SK-N-SH (cell line): ENCODE data around the gene CELF4. TPM values are rescaled to one million over a fixed set of nuclear protein-coding genes. Genes with fewer than 3 reads are reported as not detected.

ENCODE experiments used
- CTCF ChIA-PET: fragments of 300-600, 350-600 bp; formaldehyde crosslinking; extraction: SDS; loops from one replicate; lab custom pipeline; 2021; lab: Yijun Ruan, JAX
- POLR2A ChIA-PET: fragments of 350-600 bp; sonication (Branson Sonifier 250); formaldehyde crosslinking; extraction: SDS; loops from one replicate; lab custom pipeline; 2020; ENCODE audit warnings: antibody characterized with exemption, inconsistent platforms; lab: Yijun Ruan, JAX
- DNase-seq: peaks from one replicate; pipeline ENCODE4 v3.0.0; 2012
- H2AFZ ChIP-seq: fragments of 200-600 bp; sonication (generic); 2 replicates; pipeline ENCODE4 v1.8.1; 2016; ENCODE audit warnings: antibody characterized with exemption, mild to moderate bottlenecking, low read depth
- H3F3A ChIP-seq: fragments of 200-600 bp; sonication (generic); replicated peaks from 2 replicates; pipeline ENCODE3; 2016; ENCODE audit warnings: antibody characterized with exemption, mild to moderate bottlenecking; ENCODE audit not compliant: insufficient read depth
- H3K27ac ChIP-seq, 2 experiments: fragments of 200-500 bp in 1 of 2; fragments of 200-600 bp in 1 of 2; sonication (Bioruptor generic) in 1 of 2; sonication (generic), shearing (Covaris generic) in 1 of 2; 2 replicates each; pipeline versions ENCODE4 v1.5.1 to v1.6.1; 2014 to 2016; ENCODE audit warnings: low read depth in 2 of 2, inconsistent platforms in 1 of 2, low read length in 1 of 2, mild to moderate bottlenecking in 1 of 2, mixed read lengths in 1 of 2
- H3K27me3 ChIP-seq: fragments of 200-600 bp; sonication (generic), shearing (Covaris generic); 2 replicates; pipeline ENCODE4 v1.6.1; 2016; ENCODE audit warnings: mixed run types; ENCODE audit not compliant: insufficient read depth
- H3K36me3 ChIP-seq, 2 experiments: fragments of 200-500 bp in 1 of 2; fragments of 200-600 bp in 1 of 2; sonication (Bioruptor generic) in 1 of 2; sonication (generic) in 1 of 2; replicated peaks in 1 of 2; 2 replicates each; pipeline versions ENCODE3 to v1.5.1; 2014 to 2016; ENCODE audit warnings: low read length in 1 of 2, mild to moderate bottlenecking in 1 of 2; ENCODE audit not compliant: insufficient read depth in 2 of 2, control insufficient read depth in 1 of 2
- H3K4me1 ChIP-seq, 2 experiments: fragments of 200-500 bp in 1 of 2; fragments of 200-600 bp in 1 of 2; sonication (Bioruptor generic) in 1 of 2; sonication (generic), shearing (Covaris generic) in 1 of 2; 2 replicates each; pipeline versions ENCODE4 v1.5.1 to v1.6.1; 2014 to 2016; ENCODE audit warnings: low read depth in 1 of 2, low read length in 1 of 2, mixed run types in 1 of 2; ENCODE audit not compliant: insufficient read depth in 2 of 2, control insufficient read depth in 1 of 2
- H3K4me2 ChIP-seq: fragments of 200-600 bp; sonication (generic), shearing (Covaris generic); 2 replicates; pipeline ENCODE4 v1.6.1; 2017; ENCODE audit warnings: mixed run types
- H3K4me3 ChIP-seq, 2 experiments: fragments of 200-500 bp in 1 of 2; fragments of 200-600 bp in 1 of 2; sonication (Bioruptor generic) in 1 of 2; sonication (generic), shearing (Covaris generic) in 1 of 2; 2 replicates each; pipeline versions ENCODE4 v1.5.1 to v1.8.1; 2014 to 2016; ENCODE audit warnings: low read depth in 2 of 2, inconsistent platforms in 1 of 2, low read length in 1 of 2, mild to moderate bottlenecking in 1 of 2, mixed read lengths in 1 of 2, moderate library complexity in 1 of 2
- H3K79me2 ChIP-seq: fragments of 200-600 bp; sonication (generic); 2 replicates; pipeline ENCODE4 v1.8.1; 2017; ENCODE audit warnings: mild to moderate bottlenecking; ENCODE audit not compliant: insufficient read depth
- H3K9ac ChIP-seq: fragments of 200-600 bp; sonication (generic); 2 replicates; pipeline ENCODE4 v1.6.1; 2017; ENCODE audit warnings: mixed run types
- H3K9me2 ChIP-seq: fragments of 200-600 bp; sonication (generic); 2 replicates; pipeline ENCODE4 v1.6.1; 2017; ENCODE audit warnings: mixed run types
- H3K9me3 ChIP-seq: fragments of 200-600 bp; sonication (generic); 2 replicates; pipeline ENCODE4 v1.6.1; 2017; ENCODE audit warnings: mixed run types, mild to moderate bottlenecking, moderate library complexity
- H4K20me1 ChIP-seq: fragments of 200-600 bp; sonication (generic); 2 replicates; pipeline ENCODE4 v1.6.1; 2017; ENCODE audit warnings: mild to moderate bottlenecking, mixed run types; ENCODE audit not compliant: insufficient read depth
- ELF1 ChIP-seq: IDR thresholded peaks from 2 replicates; pipeline ENCODE4 v1.4.0; 2012
- EZH2phosphoT487 ChIP-seq: fragments of 200-600 bp; sonication (generic); IDR thresholded peaks from 2 replicates; pipeline ENCODE4 v1.6.1; 2017; ENCODE audit warnings: low read depth, mixed run types, mild to moderate bottlenecking, antibody characterized with exemption, moderate library complexity, borderline replicate concordance
- IRF3 ChIP-seq: fragments of 150-350 bp; IDR thresholded peaks from 2 replicates; pipeline ENCODE4 v1.6.1; 2016; ENCODE audit warnings: mild to moderate bottlenecking, low read depth, low read length
- NFIC ChIP-seq: IDR thresholded peaks from 2 replicates; pipeline ENCODE4 v1.4.0; 2012; ENCODE audit warnings: borderline replicate concordance
- POLR2AphosphoS5 ChIP-seq: IDR thresholded peaks from 2 replicates; pipeline ENCODE4 v1.6.1; 2012; ENCODE audit warnings: low read depth, low read length
- REST ChIP-seq: IDR thresholded peaks from 2 replicates; pipeline ENCODE4 v1.6.1; 2012; ENCODE audit warnings: mild to moderate bottlenecking, low read depth, low read length, moderate library complexity
- SMC3 ChIP-seq: IDR thresholded peaks from 2 replicates; pipeline ENCODE4 v1.6.1; 2012; ENCODE audit warnings: low read depth, low read length, improper control_type of control experiment
- ZBTB33 ChIP-seq: IDR thresholded peaks from 2 replicates; pipeline ENCODE4 v1.4.0; 2012; ENCODE audit warnings: low read depth, borderline replicate concordance
- WGBS: methylation state at CpG from one replicate; pipeline ENCODE4 v1.1.6; 2017; ENCODE audit warnings: low lambda C conversion rate; 5-methylcytosine and 5-hydroxymethylcytosine counted together
- polyA plus RNA-seq, 3 experiments: library from polyadenylated mRNA; depleted of rRNA; stranded (reverse); fragments of >200 nt; gene quantifications; 2 replicates each; pipeline ENCODE4 v1.2.3, GENCODE V29; 2012
- TF ChIP-seq, protein P1 (sequence below): fragments of 200-600 bp; sonication (generic); IDR thresholded peaks from 2 replicates; pipeline ENCODE4 v1.6.1; 2017; ENCODE audit warnings: antibody characterized with exemption, mild to moderate bottlenecking, moderate library complexity

CELF4 gene
- polyA plus RNA-seq, 1 of the 3 experiments (the other 2 are of a cell fraction): 0.26 TPM

DNA sequence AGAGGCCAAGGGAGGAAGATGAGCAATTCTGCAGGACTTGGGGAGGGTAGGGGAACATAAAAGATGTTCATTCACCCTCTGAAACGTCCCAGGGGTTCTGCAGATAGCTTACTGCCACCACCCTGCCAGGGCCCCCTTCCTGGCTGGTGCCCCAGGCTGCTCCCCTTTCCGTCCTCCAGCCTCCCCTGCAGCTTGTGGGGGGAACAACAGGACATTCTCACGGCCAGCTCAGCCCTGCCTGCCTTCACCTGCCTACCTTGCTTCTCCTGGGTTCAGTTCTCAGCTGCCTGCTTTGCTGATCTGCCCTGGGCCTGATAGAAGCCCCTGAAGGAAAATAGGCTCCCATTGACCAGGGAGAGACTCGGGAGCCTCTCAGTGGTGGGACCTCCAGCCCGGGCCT is 251.1 kb downstream of the CELF4 start:
- no peak for TF ChIP-seq EZH2phosphoT487
- no peak for TF ChIP-seq IRF3
- no peak for TF ChIP-seq NFIC
- no peak for TF ChIP-seq SMC3
- TF ChIP-seq REST: no peak
- TF ChIP-seq, protein P1, sequence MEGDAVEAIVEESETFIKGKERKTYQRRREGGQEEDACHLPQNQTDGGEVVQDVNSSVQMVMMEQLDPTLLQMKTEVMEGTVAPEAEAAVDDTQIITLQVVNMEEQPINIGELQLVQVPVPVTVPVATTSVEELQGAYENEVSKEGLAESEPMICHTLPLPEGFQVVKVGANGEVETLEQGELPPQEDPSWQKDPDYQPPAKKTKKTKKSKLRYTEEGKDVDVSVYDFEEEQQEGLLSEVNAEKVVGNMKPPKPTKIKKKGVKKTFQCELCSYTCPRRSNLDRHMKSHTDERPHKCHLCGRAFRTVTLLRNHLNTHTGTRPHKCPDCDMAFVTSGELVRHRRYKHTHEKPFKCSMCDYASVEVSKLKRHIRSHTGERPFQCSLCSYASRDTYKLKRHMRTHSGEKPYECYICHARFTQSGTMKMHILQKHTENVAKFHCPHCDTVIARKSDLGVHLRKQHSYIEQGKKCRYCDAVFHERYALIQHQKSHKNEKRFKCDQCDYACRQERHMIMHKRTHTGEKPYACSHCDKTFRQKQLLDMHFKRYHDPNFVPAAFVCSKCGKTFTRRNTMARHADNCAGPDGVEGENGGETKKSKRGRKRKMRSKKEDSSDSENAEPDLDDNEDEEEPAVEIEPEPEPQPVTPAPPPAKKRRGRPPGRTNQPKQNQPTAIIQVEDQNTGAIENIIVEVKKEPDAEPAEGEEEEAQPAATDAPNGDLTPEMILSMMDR: no peak
- TF ChIP-seq POLR2AphosphoS5: no peak
- TF ChIP-seq ZBTB33: no peak
- TF ChIP-seq ELF1: no peak
- POLR2A ChIA-PET: no interaction called here
- H3K4me3 ChIP-seq: no peak overlapping the region
- no peak overlapping the region for H3K4me2 ChIP-seq
- H2AFZ ChIP-seq: no peak overlapping the region
- no peaks in the 10 kb centered on the region for H3K9me3 ChIP-seq
- H3K9me2 ChIP-seq: no peaks in the 10 kb centered on the region
- peaks cover 0 to 7% of the 10 kb centered on the region in 2 experiments; a peak in 1 of 4 replicates for H3K4me1 ChIP-seq
- no peaks in the 10 kb centered on the region for H4K20me1 ChIP-seq
- 49% methylated on average over 5 of the region's 5 CpGs for WGBS
- no peaks in the 10 kb centered on the region for H3K36me3 ChIP-seq
- no peaks in the 10 kb centered on the region for H3K79me2 ChIP-seq
- H3F3A ChIP-seq: no peaks in the 10 kb centered on the region
- H3K27me3 ChIP-seq: no peaks in the 10 kb centered on the region
- CTCF ChIA-PET: interaction anchor here (0.9 to 3.6 kb wide), 5 partner anchors 9 to 80 kb away, joined by 3 to 21 read pairs (median 3); no protein-coding TSS in a partner anchor
- H3K9ac ChIP-seq: no peak overlapping the region
- H3K27ac ChIP-seq: no peak overlapping the region
- no peak for DNase-seq
